ENCODE results near the gene RPL29. TPM values are rescaled to one million over a fixed set of nuclear protein-coding genes. Genes with fewer than 3 reads are reported as not detected.

RPL29 gene
- polyA plus RNA-seq, 4 donors = 2,279 to 2,521 (median 2,399) TPM

- 92 to 98% (median 95%) methylated on average over 2 of the region's 2 CpGs for WGBS, 3 donors
- Histone ChIP-seq H3K9me3 (ENCODE audit: control insufficient read depth in 2 of 2, insufficient read depth in 1 of 2, low read depth in 1 of 2, low read length in 1 of 2) (peaks cover 0 to 4% of the 10 kb centered on the region in 2 donors), H3K4me3 (ENCODE audit: low read depth in 1 of 3, low read length in 3 of 3) (no peak overlapping the region), H3K27me3 (ENCODE audit: control insufficient read depth in 3 of 3, insufficient read depth in 3 of 3, low read length in 3 of 3) (peaks cover 0 to 24% (median 3%) of the 10 kb centered on the region in 3 donors), H3K27ac (ENCODE audit: low read depth in 1 of 3, low read length in 2 of 3) (no peak overlapping the region), H3K4me1 (ENCODE audit: control insufficient read depth in 3 of 3, insufficient read depth in 2 of 3, low read depth in 1 of 3, low read length in 2 of 3) (peaks cover 0 to 4% (median 0%) of the 10 kb centered on the region in 3 donors), H3K36me3 (ENCODE audit: control insufficient read depth in 3 of 3, insufficient read depth in 2 of 3, low read depth in 1 of 3, low read length in 3 of 3) (peaks cover 0 to 15% (median 0%) of the 10 kb centered on the region in 3 donors)
- FAIRE-seq = no peak
- DNase-seq = no peak
These were observed 44.8 kb downstream of the RPL29 start for GRCh38 chr3:51950899-51951298.

DNA sequence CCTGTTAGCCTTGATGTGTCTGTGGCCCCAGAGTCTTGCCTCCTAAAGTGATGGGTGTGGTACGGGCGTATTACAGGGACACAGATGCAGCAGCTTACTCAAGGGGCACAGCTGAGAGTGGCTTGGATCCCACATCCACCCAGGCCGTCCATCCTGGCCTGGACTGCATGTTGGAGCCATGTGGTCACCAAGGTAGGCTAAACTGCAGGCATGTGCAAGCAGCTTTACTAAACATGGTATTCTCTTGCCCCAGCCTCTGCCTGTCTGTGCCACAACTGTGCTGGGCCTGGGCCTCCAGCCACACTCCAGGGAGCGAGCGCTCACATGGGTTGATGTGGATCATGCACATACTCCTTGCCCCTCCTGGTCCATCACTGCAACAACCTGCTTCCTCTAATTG is 46.6 kb downstream of the RPL29 start:
- FAIRE-seq (no peak), DNase-seq (no peak)
- no peaks in the 10 kb centered on the region for H3K9me3 ChIP-seq (ENCODE audit: control insufficient read depth in 2 of 2, insufficient read depth in 1 of 2, low read depth in 1 of 2, low read length in 1 of 2)
- WGBS, 3 donors = 84 to 93% (median 88%) methylated on average over 5 of the region's 5 CpGs
- peaks cover 0 to 9% (median 0%) of the 10 kb centered on the region in 3 donors for H3K27me3 ChIP-seq (ENCODE audit: control insufficient read depth in 3 of 3, insufficient read depth in 3 of 3, low read length in 3 of 3)
- H3K27ac ChIP-seq (ENCODE audit: low read depth in 1 of 3, low read length in 2 of 3) = no peak overlapping the region
- H3K4me1 ChIP-seq (ENCODE audit: control insufficient read depth in 3 of 3, insufficient read depth in 2 of 3, low read depth in 1 of 3, low read length in 2 of 3) = no peaks in the 10 kb centered on the region
- peaks cover 0 to 27% (median 0%) of the 10 kb centered on the region in 3 donors for H3K36me3 ChIP-seq (ENCODE audit: control insufficient read depth in 3 of 3, insufficient read depth in 2 of 3, low read depth in 1 of 3, low read length in 3 of 3)
- H3K4me3 ChIP-seq (ENCODE audit: low read depth in 1 of 3, low read length in 3 of 3) = no peak overlapping the region

- Histone ChIP-seq H3K36me3 (ENCODE audit: control insufficient read depth in 3 of 3, insufficient read depth in 2 of 3, low read depth in 1 of 3, low read length in 3 of 3) (peaks cover 0 to 29% (median 0%) of the 10 kb centered on the region in 3 donors), H3K27me3 (ENCODE audit: control insufficient read depth in 3 of 3, insufficient read depth in 3 of 3, low read length in 3 of 3) (no peaks in the 10 kb centered on the region), H3K27ac (ENCODE audit: low read depth in 1 of 3, low read length in 2 of 3) (no peak overlapping the region), H3K9me3 (ENCODE audit: control insufficient read depth in 2 of 2, insufficient read depth in 1 of 2, low read depth in 1 of 2, low read length in 1 of 2) (no peaks in the 10 kb centered on the region), H3K4me1 (ENCODE audit: control insufficient read depth in 3 of 3, insufficient read depth in 2 of 3, low read depth in 1 of 3, low read length in 2 of 3) (peaks cover 0 to 4% (median 2%) of the 10 kb centered on the region in 3 donors), H3K4me3 (ENCODE audit: low read depth in 1 of 3, low read length in 3 of 3) (no peak overlapping the region)
- WGBS, 3 donors = 92% methylated on average over 10 of the region's 10 CpGs
- no peak for FAIRE-seq
- DNase-seq = no peak
These were observed 47.6 kb downstream of the RPL29 start for GRCh38 chr3:51948016-51948580.

- Histone ChIP-seq H3K4me3 (ENCODE audit: low read depth in 1 of 3, low read length in 3 of 3) (no peak overlapping the region), H3K27ac (ENCODE audit: low read depth in 1 of 3, low read length in 2 of 3) (no peak overlapping the region), H3K27me3 (ENCODE audit: control insufficient read depth in 3 of 3, insufficient read depth in 3 of 3, low read length in 3 of 3) (no peaks in the 10 kb centered on the region), H3K4me1 (ENCODE audit: control insufficient read depth in 3 of 3, insufficient read depth in 2 of 3, low read depth in 1 of 3, low read length in 2 of 3) (peaks cover 0 to 11% (median 5%) of the 10 kb centered on the region in 3 donors), H3K36me3 (ENCODE audit: control insufficient read depth in 3 of 3, insufficient read depth in 2 of 3, low read depth in 1 of 3, low read length in 3 of 3) (peaks cover 0 to 29% (median 0%) of the 10 kb centered on the region in 3 donors), H3K9me3 (ENCODE audit: control insufficient read depth in 2 of 2, insufficient read depth in 1 of 2, low read depth in 1 of 2, low read length in 1 of 2) (no peaks in the 10 kb centered on the region)
- FAIRE-seq (no peak), DNase-seq (no peak)
- WGBS, 3 donors = 80 to 88% (median 84%) methylated on average over 13 of the region's 13 CpGs
These were observed 48.3 kb downstream of the RPL29 start for GRCh38 chr3:51947215-51947900.

DNA sequence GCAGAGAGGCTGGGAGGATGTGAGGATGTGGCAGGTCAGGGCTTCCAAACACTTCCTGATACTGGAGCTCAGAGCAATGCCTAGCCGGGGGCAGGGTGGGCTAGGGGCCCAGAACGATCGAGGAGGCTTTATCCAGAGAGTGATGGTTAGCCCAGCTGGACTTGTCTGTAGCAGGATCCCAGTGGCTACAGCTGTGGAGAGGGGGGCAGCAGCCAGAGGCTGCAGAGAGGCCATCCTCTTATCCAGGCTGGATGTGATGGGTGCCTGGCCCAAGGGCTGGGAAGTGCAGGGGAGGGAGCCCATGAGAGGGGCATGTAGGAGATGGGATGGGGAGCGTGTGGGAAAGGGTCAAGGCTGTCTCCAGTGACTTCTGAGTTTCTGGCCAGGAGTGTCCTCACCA is 48.9 kb downstream of the RPL29 start:
- H3K9me3 ChIP-seq (ENCODE audit: control insufficient read depth in 2 of 2, insufficient read depth in 1 of 2, low read depth in 1 of 2, low read length in 1 of 2) = no peaks in the 10 kb centered on the region
- H3K36me3 ChIP-seq (ENCODE audit: control insufficient read depth in 3 of 3, insufficient read depth in 2 of 3, low read depth in 1 of 3, low read length in 3 of 3) = peaks cover 0 to 29% (median 0%) of the 10 kb centered on the region in 3 donors
- H3K27me3 ChIP-seq (ENCODE audit: control insufficient read depth in 3 of 3, insufficient read depth in 3 of 3, low read length in 3 of 3) = no peaks in the 10 kb centered on the region
- no peak overlapping the region for H3K27ac ChIP-seq (ENCODE audit: low read depth in 1 of 3, low read length in 2 of 3)
- H3K4me1 ChIP-seq (ENCODE audit: control insufficient read depth in 3 of 3, insufficient read depth in 2 of 3, low read depth in 1 of 3, low read length in 2 of 3) = peaks cover 0 to 14% (median 5%) of the 10 kb centered on the region in 3 donors
- WGBS, 3 donors = 69 to 86% (median 80%) methylated on average over 4 of the region's 4 CpGs
- no peak for DNase-seq
- no peak for FAIRE-seq
- no peak overlapping the region for H3K4me3 ChIP-seq (ENCODE audit: low read depth in 1 of 3, low read length in 3 of 3)

DNA sequence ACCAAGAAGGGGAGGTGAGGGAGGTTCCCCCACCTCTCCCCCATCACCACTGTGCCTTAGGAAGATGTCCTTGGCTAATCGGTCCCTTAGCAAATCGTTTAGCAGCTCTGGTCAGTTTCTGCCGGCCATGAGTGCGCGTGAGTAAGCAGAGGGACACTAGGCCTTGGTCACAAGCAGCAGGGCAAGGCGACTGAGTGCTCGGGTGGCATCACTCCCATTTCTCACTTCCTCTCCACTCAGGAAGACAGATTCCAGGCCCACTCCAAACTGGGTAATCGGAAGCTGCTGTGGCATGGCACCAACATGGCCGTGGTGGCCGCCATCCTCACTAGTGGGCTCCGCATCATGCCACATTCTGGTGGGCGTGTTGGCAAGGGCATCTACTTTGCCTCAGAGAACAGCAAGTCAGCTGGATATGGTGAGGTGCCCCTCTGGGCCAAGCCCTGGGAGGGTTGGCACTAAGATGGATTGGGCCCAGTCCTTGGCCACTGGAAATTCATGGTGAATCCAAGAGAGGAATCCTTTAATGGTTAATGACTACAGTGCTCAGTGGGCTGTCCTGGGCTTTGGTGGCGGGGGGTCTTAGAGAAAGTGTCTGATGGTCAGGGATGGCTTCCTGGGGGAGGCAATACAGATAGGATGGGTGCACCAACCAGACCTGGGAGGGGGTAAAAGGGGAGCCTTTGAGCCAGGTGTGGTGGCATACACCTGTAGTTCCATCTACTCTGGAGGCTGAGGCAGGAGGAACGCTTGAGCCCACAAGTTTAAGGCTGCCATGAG is 49.6 kb downstream of the RPL29 start:
- FAIRE-seq (no peak), DNase-seq (no peak)
- no peaks in the 10 kb centered on the region for H3K27me3 ChIP-seq (ENCODE audit: control insufficient read depth in 3 of 3, insufficient read depth in 3 of 3, low read length in 3 of 3)
- H3K27ac ChIP-seq (ENCODE audit: low read depth in 1 of 3, low read length in 2 of 3) = no peak overlapping the region
- H3K4me1 ChIP-seq (ENCODE audit: control insufficient read depth in 3 of 3, insufficient read depth in 2 of 3, low read depth in 1 of 3, low read length in 2 of 3) = peaks cover 0 to 14% (median 5%) of the 10 kb centered on the region in 3 donors
- peaks cover 0 to 29% (median 0%) of the 10 kb centered on the region in 3 donors for H3K36me3 ChIP-seq (ENCODE audit: control insufficient read depth in 3 of 3, insufficient read depth in 2 of 3, low read depth in 1 of 3, low read length in 3 of 3)
- no peaks in the 10 kb centered on the region for H3K9me3 ChIP-seq (ENCODE audit: control insufficient read depth in 2 of 2, insufficient read depth in 1 of 2, low read depth in 1 of 2, low read length in 1 of 2)
- WGBS, 3 donors = 93 to 94% (median 94%) methylated on average over 14 of the region's 14 CpGs
- H3K4me3 ChIP-seq (ENCODE audit: low read depth in 1 of 3, low read length in 3 of 3) = no peak overlapping the region

DNA sequence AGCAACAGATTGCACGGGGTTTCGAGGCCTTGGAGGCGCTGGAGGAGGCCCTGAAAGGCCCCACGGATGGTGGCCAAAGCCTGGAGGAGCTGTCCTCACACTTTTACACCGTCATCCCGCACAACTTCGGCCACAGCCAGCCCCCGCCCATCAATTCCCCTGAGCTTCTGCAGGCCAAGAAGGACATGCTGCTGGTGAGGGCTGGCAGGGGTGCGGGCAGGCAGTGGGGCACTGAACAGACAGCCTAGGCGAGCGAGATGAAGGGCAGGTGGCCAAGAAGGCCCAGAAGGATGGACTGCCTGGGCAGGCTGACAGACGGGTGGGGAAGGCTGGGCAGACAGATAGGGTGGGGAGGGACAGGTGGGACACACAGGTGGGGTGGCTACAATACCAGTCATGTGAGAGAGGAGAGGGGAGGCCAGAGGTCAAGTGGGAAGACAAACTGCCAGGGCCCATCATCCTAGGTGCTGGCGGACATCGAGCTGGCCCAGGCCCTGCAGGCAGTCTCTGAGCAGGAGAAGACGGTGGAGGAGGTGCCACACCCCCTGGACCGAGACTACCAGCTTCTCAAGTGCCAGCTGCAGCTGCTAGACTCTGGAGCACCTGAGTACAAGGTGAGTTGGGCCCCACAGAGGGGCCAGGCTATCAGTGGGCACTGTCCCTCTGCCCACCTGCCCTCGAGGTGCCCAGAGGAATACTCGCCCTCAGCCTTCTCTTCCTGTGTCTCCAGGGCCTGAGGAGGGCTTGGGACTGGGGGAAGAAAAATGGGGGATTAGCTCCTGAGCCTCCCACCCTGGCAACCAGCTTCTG is 50.5 kb downstream of the RPL29 start:
- DNase-seq (no peak), FAIRE-seq (no peak)
- H3K27ac ChIP-seq (ENCODE audit: low read depth in 1 of 3, low read length in 2 of 3) = no peak overlapping the region
- WGBS, 3 donors = 77 to 90% (median 90%) methylated on average over 16 to 18 of the region's 18 CpGs
- H3K4me3 ChIP-seq (ENCODE audit: low read depth in 1 of 3, low read length in 3 of 3) = no peak overlapping the region
- no peaks in the 10 kb centered on the region for H3K9me3 ChIP-seq (ENCODE audit: control insufficient read depth in 2 of 2, insufficient read depth in 1 of 2, low read depth in 1 of 2, low read length in 1 of 2)
- H3K4me1 ChIP-seq (ENCODE audit: control insufficient read depth in 3 of 3, insufficient read depth in 2 of 3, low read depth in 1 of 3, low read length in 2 of 3) = peaks cover 3 to 22% (median 9%) of the 10 kb centered on the region in 3 donors
- no peaks in the 10 kb centered on the region for H3K27me3 ChIP-seq (ENCODE audit: control insufficient read depth in 3 of 3, insufficient read depth in 3 of 3, low read length in 3 of 3)
- peaks cover 0 to 29% (median 0%) of the 10 kb centered on the region in 3 donors for H3K36me3 ChIP-seq (ENCODE audit: control insufficient read depth in 3 of 3, insufficient read depth in 2 of 3, low read depth in 1 of 3, low read length in 3 of 3)

Data from small intestine (tissue), 7 donors.